ENCODE data around the gene CTXND2. TPM values are rescaled to one million over a fixed set of nuclear protein-coding genes. Genes with fewer than 3 reads are reported as not detected.
"Not testable (repeated sequence)": the region's sequence is repeated elsewhere in the genome, so short reads cannot be mapped to it uniquely, and the experiment has no call there.

Gene CTXND2
- total and polyA plus RNA-seq, 2 of the 4 experiments (the other 2 are of a cell fraction) = not detected

DNA sequence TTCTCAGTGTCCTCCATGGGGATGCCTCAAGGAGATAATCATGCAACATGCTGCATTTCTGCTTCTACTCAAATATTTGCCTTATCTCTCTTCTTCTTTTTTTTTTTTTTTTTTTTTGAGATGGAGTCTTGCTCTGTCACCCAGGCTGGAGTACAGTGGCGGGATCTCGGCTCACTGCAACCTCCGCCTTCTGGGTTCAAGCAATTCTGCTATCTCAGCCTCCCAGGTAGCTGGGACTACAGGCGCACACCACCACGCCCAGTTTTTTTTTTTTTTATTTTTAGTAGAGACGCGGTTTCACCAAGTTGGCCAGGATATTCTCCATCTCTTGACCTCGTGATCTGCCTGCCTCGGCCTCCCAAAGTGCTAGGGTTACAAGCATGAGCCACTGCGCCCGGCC lies 46.1 kb upstream of the CTXND2 start:
- intact Hi-C loops (cut with micrococcal nuclease); BruUV-seq (replicated peaks); H4K8ac ChIP-seq (ENCODE audit: low read depth in 2 of 2, low read length in 2 of 2): not testable (repeated sequence)

More for the DNA sequence above, 46.1 kb upstream of the CTXND2 start:
- H3K23ac ChIP-seq (ENCODE audit: low read depth, low read length); H4K91ac ChIP-seq (ENCODE audit: insufficient read depth, low read depth, low read length); H3K4me3 ChIP-seq (ENCODE audit: insufficient read depth, low read depth, low read length); H3K27me3 ChIP-seq (ENCODE audit: control insufficient read depth, insufficient read depth, low read length); H3K9ac ChIP-seq (ENCODE audit: low read depth, low read length); H2BK120ac ChIP-seq (ENCODE audit: low read depth, low read length); H4K5ac ChIP-seq (ENCODE audit: low read depth, low read length); H2AFZ ChIP-seq (replicated peaks; ENCODE audit: low read length, poor library complexity); CTCF ChIA-PET; H3K4ac ChIP-seq (ENCODE audit: low read depth, low read length); H3K27ac ChIP-seq (ENCODE audit: insufficient read depth, low read length); H3K9me3 ChIP-seq (ENCODE audit: control insufficient read depth, insufficient read depth, low read length); H2BK15ac ChIP-seq (ENCODE audit: low read depth, low read length); POLR2A ChIA-PET (ENCODE audit: unreplicated experiment); H3K9me1 ChIP-seq (ENCODE audit: insufficient read depth, low read length); H2BK20ac ChIP-seq (ENCODE audit: low read depth, low read length); H2AK9ac ChIP-seq (replicated peaks; ENCODE audit: low read depth, low read length, poor library complexity); H3K4me1 ChIP-seq (ENCODE audit: control insufficient read depth, insufficient read depth, low read length); H3K79me1 ChIP-seq (ENCODE audit: low read depth in 1 of 2, low read length in 2 of 2); H3K4me2 ChIP-seq (ENCODE audit: low read depth, low read length); DNase-seq; H3K18ac ChIP-seq (ENCODE audit: low read depth, low read length); H3K56ac ChIP-seq (ENCODE audit: extremely low read depth, insufficient read depth, low read length); H3K14ac ChIP-seq (replicated peaks; ENCODE audit: low read depth, low read length); dilution Hi-C loops (cut with HindIII; ENCODE audit: low sequenced_read_pairs, unreplicated experiment); H2AK5ac ChIP-seq (ENCODE audit: low read depth, low read length); H4K20me1 ChIP-seq (ENCODE audit: insufficient read depth, low read length); in situ Hi-C loops (cut with MboI; ENCODE audit: low sequenced_read_pairs); H2BK5ac ChIP-seq (ENCODE audit: low read depth, low read length, poor library complexity, severe bottlenecking); ATAC-seq (ENCODE audit: low read depth): not testable (repeated sequence)
- peaks cover 22% of the 10 kb centered on the region for H3K36me3 ChIP-seq (ENCODE audit: control insufficient read depth, insufficient read depth, low read length)
- WGBS, 2 experiments (ENCODE audit: extremely low coverage in 2 of 2, insufficient read length in 1 of 2) = no CpG with 5 or more reads among the region's 11 CpGs
